Keratinocyte (primary cell): Measurements from ENCODE around the gene ARHGAP19.
A peak's percentile ranks its signal among the peaks of the same experiment; 100 is the strongest.

Experiments
- CTCF ChIP-seq, 3 experiments: IDR thresholded peaks in 1 of 3; conservative IDR thresholded peaks in 1 of 3; optimal IDR thresholded peaks in 1 of 3; 2 replicates in 2 of 3; 3 replicates in 1 of 3; pipeline versions ENCODE3 to v1.5.1; 2011; ENCODE audit warnings: low read length in 3 of 3, mild to moderate bottlenecking in 3 of 3, moderate library complexity in 2 of 3, control low read depth in 1 of 3, inconsistent platforms in 1 of 3; ENCODE audit not compliant: insufficient read depth in 2 of 3; ENCODE audit errors: extremely low read depth in 1 of 3
- EZH2 ChIP-seq: IDR thresholded peaks from one replicate; pipeline ENCODE4 v1.6.1; 2012; ENCODE audit warnings: inconsistent platforms, mild to moderate bottlenecking, low read length, moderate library complexity

- TF ChIP-seq CTCF (optimal IDR thresholded peaks at IDR 0.05 in 1 of 3, IDR thresholded peaks at IDR 0.05 in 1 of 3, conservative IDR thresholded peaks at IDR 0.05 in 1 of 3; ENCODE audit: extremely low read depth in 1 of 3, insufficient read depth in 2 of 3, low read length in 3 of 3) (peak; percentile 69 to 84 (median 70)), EZH2 (no peak)
These were observed 96.0 kb downstream of the ARHGAP19 start for GRCh38 chr10:97196223-97197029.
